ENCODE results near the gene FNDC3A.
"Not testable (repeated sequence)": the region's sequence is repeated elsewhere in the genome, so short reads cannot be mapped to it uniquely, and the experiment has no call there.

The FNDC3A gene

GRCh38 chr13:49071341-49071937 is 95.7 kb downstream of the FNDC3A start:
- no peak for DNase-seq

GRCh38 chr13:49082653-49083536 is 107.2 kb downstream of the FNDC3A start:
- peak in 1 of 51 donors; percentile 10 for DNase-seq

- no peak for DNase-seq
Measured at GRCh38 chr13:49084961-49085360, 109.2 kb downstream of the FNDC3A start.

GRCh38 chr13:49086722-49087121 is 111.0 kb downstream of the FNDC3A start:
- no peak for DNase-seq

- no peak for DNase-seq
Measured at GRCh38 chr13:49093376-49093775, 117.7 kb downstream of the FNDC3A start.

- DNase-seq, result no peak
Measured at GRCh38 chr13:49097374-49097773, 121.7 kb downstream of the FNDC3A start.

GRCh38 chr13:49098198-49098597 is 122.5 kb downstream of the FNDC3A start:
- peak in 1 of 51 donors; percentile 2 for DNase-seq

- DNase-seq, result peak in 2 of 51 donors; percentile 2 to 10
Measured at GRCh38 chr13:49098771-49099512, 123.2 kb downstream of the FNDC3A start.

- no peak for DNase-seq
Measured at GRCh38 chr13:49099513-49099877, 123.8 kb downstream of the FNDC3A start.

- DNase-seq, result no peak
Measured at GRCh38 chr13:49100637-49101570, 125.2 kb downstream of the FNDC3A start.

GRCh38 chr13:49108196-49108595 is 132.5 kb downstream of the FNDC3A start:
- DNase-seq, result peak in 1 of 51 donors; percentile 10

GRCh38 chr13:49110122-49110912 is 134.6 kb downstream of the FNDC3A start:
- peak in 49 of 51 donors; percentile 1 to 86 (median 50) for DNase-seq

- DNase-seq, result no peak
Measured at GRCh38 chr13:49110913-49111170, 135.1 kb downstream of the FNDC3A start.

- DNase-seq, result no peak
Measured at GRCh38 chr13:49112782-49113525, 137.2 kb downstream of the FNDC3A start.

- no peak for DNase-seq
Measured at GRCh38 chr13:49113526-49114286, 138.0 kb downstream of the FNDC3A start.

GRCh38 chr13:49116873-49117272 is 141.2 kb downstream of the FNDC3A start:
- DNase-seq, result no peak

- DNase-seq, result not testable (repeated sequence)
Measured at GRCh38 chr13:49118455-49118854, 142.7 kb downstream of the FNDC3A start.

- DNase-seq, result no peak
Measured at GRCh38 chr13:49124693-49125304, 149.1 kb downstream of the FNDC3A start.
